Activated naive CD4-positive, alpha-beta T cell treated with anti-CD3 and anti-CD28 coated beads, Interleukin-2, amount 50 U/mL, for 72 hours (primary cell): ENCODE results near the gene ADGRB3. TPM values are rescaled to one million over a fixed set of nuclear protein-coding genes. Genes with fewer than 3 reads are reported as not detected.

Experiments used
- ATAC-seq, 2 donors: fragments of 150-1000 bp; cut with Tn5 transposase; 2 replicates each; pipeline ENCODE4 v1.10.0; 2021; ENCODE audit warnings: mild to moderate bottlenecking in 2 of 2, moderate library complexity in 2 of 2
- DNase-seq, 2 donors: peaks; one replicate each; pipeline ENCODE4 v3.0.0; 2021 to 2022; ENCODE audit warnings: low spot score in 2 of 2
- H3K27ac Mint-ChIP-seq, 2 donors: one replicate each; pipeline ENCODE4 v1.8.0; 2022; ENCODE audit warnings: mild to moderate bottlenecking in 2 of 2, mixed read lengths in 2 of 2
- H3K36me3 Mint-ChIP-seq, 2 donors: one replicate each; pipeline ENCODE4 v1.8.0; 2022; ENCODE audit warnings: mixed read lengths in 2 of 2
- H3K9me3 Mint-ChIP-seq, 2 donors: one replicate each; pipeline ENCODE4 v1.8.0; 2022; ENCODE audit warnings: mixed read lengths in 2 of 2
- total RNA-seq, 2 donors: library from RNA; stranded (reverse); gene quantifications; one replicate each; pipeline ENCODE4 v1.2.3, GENCODE V29; 2022

The ADGRB3 gene
- total RNA-seq, 2 donors from 2014 or later, result not detected

DNA sequence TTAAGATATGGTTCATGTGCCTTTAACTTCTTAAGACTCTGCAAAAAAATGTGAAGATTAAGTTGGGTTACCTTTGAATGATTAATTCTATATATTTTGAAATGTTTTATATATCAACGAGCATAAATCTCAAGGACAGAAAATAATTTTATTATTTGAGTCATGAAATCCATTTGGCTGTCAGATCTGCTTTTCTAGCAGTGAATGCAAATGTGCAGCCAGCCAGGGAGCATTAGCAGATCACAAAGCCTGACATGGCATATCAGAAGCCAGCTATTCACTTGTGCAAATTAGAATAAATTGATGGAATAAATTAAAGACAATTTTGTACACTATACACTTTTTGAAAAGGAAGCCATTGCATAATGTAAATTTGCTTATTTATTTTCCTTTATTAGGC lies 424.3 kb downstream of the ADGRB3 start:
- DNase-seq (no peak), ATAC-seq (no peak)

GRCh38 chr6:69061066-69061465 lies 426.0 kb downstream of the ADGRB3 start:
- H3K9me3 Mint-ChIP-seq, result peaks cover 7 to 10% of the 10 kb centered on the region in 2 donors
- no peak overlapping the region for H3K27ac Mint-ChIP-seq
- H3K36me3 Mint-ChIP-seq, result no peaks in the 10 kb centered on the region
- no peak for DNase-seq
- no peak for ATAC-seq

More for the DNA sequence above, 424.3 kb downstream of the ADGRB3 start:
- Mint-ChIP-seq H3K9me3 (peaks cover 7 to 10% of the 10 kb centered on the region in 2 donors), H3K27ac (no peak overlapping the region), H3K36me3 (no peaks in the 10 kb centered on the region)

- Mint-ChIP-seq H3K27ac (no peak overlapping the region), H3K9me3 (peaks cover 6 to 9% of the 10 kb centered on the region in 2 donors), H3K36me3 (no peaks in the 10 kb centered on the region)
- ATAC-seq (no peak), DNase-seq (no peak)
These were observed 428.3 kb downstream of the ADGRB3 start for GRCh38 chr6:69063401-69063800.

DNA sequence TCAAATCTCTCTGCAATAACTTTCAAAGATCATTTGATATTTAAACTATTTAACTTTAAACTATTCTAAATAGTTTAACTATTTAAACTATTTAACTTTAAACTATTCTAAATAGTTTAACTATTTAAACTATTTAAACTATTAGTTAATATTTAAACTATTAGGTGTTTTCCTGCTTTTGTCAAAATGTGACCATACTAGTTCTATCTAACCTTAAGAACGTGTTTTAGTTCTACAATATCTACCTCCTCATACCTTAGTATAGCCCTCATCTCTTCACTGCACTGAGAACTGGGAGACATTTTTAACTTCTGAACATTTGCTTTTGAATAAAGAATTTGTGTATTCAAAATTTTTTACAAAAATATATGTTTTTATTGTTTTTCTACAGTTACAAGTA lies 429.1 kb downstream of the ADGRB3 start:
- Mint-ChIP-seq H3K36me3 (no peaks in the 10 kb centered on the region), H3K27ac (no peak overlapping the region), H3K9me3 (peaks cover 0 to under 1% of the 10 kb centered on the region in 2 donors)
- DNase-seq, result no peak
- no peak for ATAC-seq

- Mint-ChIP-seq H3K36me3 (no peaks in the 10 kb centered on the region), H3K27ac (no peak overlapping the region), H3K9me3 (no peaks in the 10 kb centered on the region)
- DNase-seq (no peak), ATAC-seq (no peak)
These were observed 434.8 kb downstream of the ADGRB3 start for GRCh38 chr6:69069881-69070280.

DNA sequence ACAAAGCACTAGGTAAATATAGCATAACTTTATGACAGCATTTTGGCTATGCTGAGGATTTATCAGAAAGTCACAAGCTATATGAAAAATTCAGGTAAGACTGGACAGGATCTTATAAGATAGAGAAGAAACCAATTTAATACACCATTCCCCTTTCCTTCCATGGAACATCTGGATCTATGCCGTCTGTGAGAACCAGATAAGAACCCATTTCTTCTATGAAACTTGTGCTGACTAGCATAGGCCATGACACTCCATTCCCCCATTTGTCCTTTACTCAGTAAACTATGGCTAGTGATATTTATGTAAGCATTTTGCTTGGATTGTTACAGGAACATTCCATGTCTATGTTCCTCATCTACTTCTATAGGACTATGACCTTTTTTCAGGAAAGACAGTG lies 437.7 kb downstream of the ADGRB3 start:
- Mint-ChIP-seq H3K36me3 (no peaks in the 10 kb centered on the region), H3K27ac (no peak overlapping the region), H3K9me3 (no peaks in the 10 kb centered on the region)
- ATAC-seq (no peak), DNase-seq (no peak)

DNA sequence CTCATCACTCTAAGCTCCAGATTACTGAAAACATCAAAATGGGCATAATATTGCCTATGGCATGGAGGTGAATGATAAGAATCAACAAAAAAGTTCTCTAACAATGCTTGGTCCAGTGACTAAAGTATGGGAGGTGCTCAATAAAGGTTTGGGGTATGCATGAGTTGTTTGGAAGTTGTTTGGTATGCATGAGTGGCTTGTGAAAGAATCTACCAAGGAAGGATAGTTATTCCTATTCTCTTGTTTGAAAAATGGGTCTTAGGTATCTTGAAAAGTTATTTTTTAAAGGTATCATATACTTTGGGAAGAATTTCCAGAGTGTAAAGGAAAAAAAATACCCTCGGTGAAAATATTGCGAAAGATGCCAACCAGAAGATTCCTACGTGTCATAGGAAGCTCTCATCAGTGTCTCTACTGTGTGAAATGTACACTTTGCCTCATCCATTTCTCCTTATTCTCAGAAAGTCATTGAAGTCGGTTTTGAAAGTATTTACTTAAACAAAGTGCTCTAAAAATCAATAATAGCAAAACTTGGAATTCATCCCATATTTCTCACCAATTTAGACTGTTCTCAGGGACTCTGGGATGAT lies 449.8 kb downstream of the ADGRB3 start:
- no peaks in the 10 kb centered on the region for H3K36me3 Mint-ChIP-seq
- no peak overlapping the region for H3K27ac Mint-ChIP-seq
- peaks cover 0 to 6% of the 10 kb centered on the region in 2 donors for H3K9me3 Mint-ChIP-seq
- ATAC-seq, result no peak
- no peak for DNase-seq

GRCh38 chr6:69086689-69087088 lies 451.6 kb downstream of the ADGRB3 start:
- ATAC-seq, result no peak
- Mint-ChIP-seq H3K9me3 (peaks cover 3 to 6% of the 10 kb centered on the region in 2 donors), H3K27ac (no peak overlapping the region), H3K36me3 (no peaks in the 10 kb centered on the region)
- DNase-seq, result no peak

GRCh38 chr6:69089539-69089938 lies 454.5 kb downstream of the ADGRB3 start:
- Mint-ChIP-seq H3K9me3 (peaks cover 12 to 18% of the 10 kb centered on the region in 2 donors), H3K36me3 (no peaks in the 10 kb centered on the region), H3K27ac (no peak overlapping the region)
- DNase-seq (no peak), ATAC-seq (no peak)

GRCh38 chr6:69090132-69090531 lies 455.1 kb downstream of the ADGRB3 start:
- DNase-seq, result no peak
- ATAC-seq, result no peak

GRCh38 chr6:69096681-69097080 lies 461.6 kb downstream of the ADGRB3 start:
- DNase-seq, result no peak
- Mint-ChIP-seq H3K9me3 (peaks cover 12 to 15% of the 10 kb centered on the region in 2 donors), H3K36me3 (no peaks in the 10 kb centered on the region), H3K27ac (no peak overlapping the region)
- ATAC-seq, result no peak

More at GRCh38 chr6:69090132-69090531, 455.1 kb downstream of the ADGRB3 start:
- H3K9me3 Mint-ChIP-seq, result peaks cover 12 to 18% of the 10 kb centered on the region in 2 donors
- H3K36me3 Mint-ChIP-seq, result no peaks in the 10 kb centered on the region
- H3K27ac Mint-ChIP-seq, result no peak overlapping the region

- Mint-ChIP-seq H3K36me3 (no peaks in the 10 kb centered on the region), H3K9me3 (peaks cover 5 to 6% of the 10 kb centered on the region in 2 donors), H3K27ac (no peak overlapping the region)
- no peak for ATAC-seq
- DNase-seq, result no peak
These were observed 462.9 kb downstream of the ADGRB3 start for GRCh38 chr6:69097948-69098347.

DNA sequence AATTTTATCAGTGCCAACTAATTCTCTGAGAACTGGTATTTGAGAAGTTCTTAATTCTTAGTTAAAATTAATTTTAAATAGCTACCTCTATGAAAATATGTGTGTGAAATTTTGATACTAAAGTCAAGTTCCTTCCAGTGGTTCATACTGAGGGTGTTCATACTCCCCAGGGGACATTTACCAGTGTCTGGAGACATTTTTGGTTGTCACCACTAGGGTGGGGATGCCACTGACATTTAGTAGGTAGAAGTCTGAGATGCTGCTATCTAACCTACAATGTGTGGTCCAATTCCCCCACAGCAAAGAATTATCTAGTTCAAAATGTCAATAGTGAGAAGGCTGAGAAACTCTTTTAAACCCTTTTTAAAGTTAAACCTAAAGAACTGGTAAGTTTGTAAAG lies 463.8 kb downstream of the ADGRB3 start:
- Mint-ChIP-seq H3K9me3 (no peaks in the 10 kb centered on the region), H3K36me3 (no peaks in the 10 kb centered on the region), H3K27ac (no peak overlapping the region)
- ATAC-seq, result no peak
- no peak for DNase-seq

DNA sequence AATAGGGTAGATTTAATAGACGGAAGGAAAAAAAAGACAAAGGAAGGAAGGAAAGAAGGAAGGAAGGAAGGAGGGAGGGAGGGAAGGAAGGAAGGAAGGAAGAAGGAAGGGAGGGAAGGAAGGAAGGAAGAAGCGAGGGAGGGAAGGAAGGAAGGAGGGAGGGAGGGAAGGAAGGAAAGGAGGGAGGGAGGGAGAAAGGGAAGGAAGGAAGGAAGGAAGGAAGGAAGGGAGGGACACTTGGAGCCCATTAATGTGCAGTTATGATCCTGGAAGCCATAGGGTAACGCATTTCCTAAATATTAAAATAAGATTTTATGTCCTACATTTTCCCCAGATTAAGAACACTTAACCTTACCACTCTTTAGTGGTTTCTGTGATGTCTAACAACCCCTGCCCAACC lies 465.7 kb downstream of the ADGRB3 start:
- Mint-ChIP-seq H3K36me3 (no peaks in the 10 kb centered on the region), H3K27ac (no peak overlapping the region), H3K9me3 (peaks cover 7 to 8% of the 10 kb centered on the region in 2 donors)
- DNase-seq (no peak), ATAC-seq (no peak)

DNA sequence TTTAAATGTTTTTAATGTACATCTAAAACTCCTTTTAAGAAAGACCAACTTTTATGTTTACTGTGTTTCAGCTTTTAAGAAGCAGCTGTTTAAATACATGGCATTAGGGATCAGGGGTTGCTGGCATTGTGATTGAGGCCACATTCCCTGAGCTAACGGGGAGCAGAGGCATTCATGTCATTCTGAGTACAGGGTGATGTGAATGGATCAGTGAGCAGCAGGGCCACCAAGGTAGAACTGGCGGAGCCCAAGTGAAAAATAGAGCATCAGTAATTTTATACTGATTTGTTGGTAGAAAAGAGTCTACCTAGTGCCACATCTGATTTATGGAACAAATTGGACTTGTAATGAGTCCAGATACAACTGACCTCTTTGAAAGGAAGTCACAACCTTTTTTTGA lies 467.3 kb downstream of the ADGRB3 start:
- DNase-seq (no peak), ATAC-seq (no peak)
- no peaks in the 10 kb centered on the region for H3K36me3 Mint-ChIP-seq
- no peak overlapping the region for H3K27ac Mint-ChIP-seq
- peaks cover 7 to 8% of the 10 kb centered on the region in 2 donors for H3K9me3 Mint-ChIP-seq

GRCh38 chr6:69105288-69105687 lies 470.2 kb downstream of the ADGRB3 start:
- Mint-ChIP-seq H3K27ac (no peak overlapping the region), H3K9me3 (peaks cover 7 to 8% of the 10 kb centered on the region in 2 donors), H3K36me3 (no peaks in the 10 kb centered on the region)
- no peak for ATAC-seq
- DNase-seq, result no peak

- H3K27ac Mint-ChIP-seq, result no peak overlapping the region
These were observed 471.4 kb downstream of the ADGRB3 start for GRCh38 chr6:69106511-69106910.

DNA sequence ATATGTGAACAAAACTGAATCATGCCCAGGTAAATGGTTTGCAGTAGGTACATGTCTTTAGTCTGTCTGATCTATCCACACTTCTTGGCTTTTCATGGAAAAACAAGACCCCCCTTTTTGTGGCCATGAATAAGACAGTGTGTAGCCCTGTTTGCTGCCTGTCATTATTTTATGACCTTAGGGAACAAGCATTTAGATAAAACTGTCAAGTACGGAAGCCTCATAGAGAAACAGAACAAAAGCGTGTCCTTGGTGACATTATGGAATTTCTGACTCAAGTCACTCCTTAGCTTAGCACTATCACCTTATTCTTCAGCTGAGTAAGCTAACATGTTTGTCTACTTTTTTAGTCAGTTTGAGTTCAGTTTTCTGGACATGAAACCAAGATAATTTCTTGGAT lies 476.2 kb downstream of the ADGRB3 start:
- DNase-seq (no peak), ATAC-seq (no peak)
- no peaks in the 10 kb centered on the region for H3K36me3 Mint-ChIP-seq
- no peak overlapping the region for H3K27ac Mint-ChIP-seq
- no peaks in the 10 kb centered on the region for H3K9me3 Mint-ChIP-seq

More at GRCh38 chr6:69106511-69106910, 471.4 kb downstream of the ADGRB3 start:
- peaks cover 7 to 8% of the 10 kb centered on the region in 2 donors for H3K9me3 Mint-ChIP-seq
- no peak for ATAC-seq
- DNase-seq, result no peak
- H3K36me3 Mint-ChIP-seq, result no peaks in the 10 kb centered on the region
